Measurements from ENCODE around the gene YJU2.

GRCh38 chr19:4292515-4292914, 45.6 kb downstream of the YJU2 start:
- TF ChIP-seq, protein P1, sequence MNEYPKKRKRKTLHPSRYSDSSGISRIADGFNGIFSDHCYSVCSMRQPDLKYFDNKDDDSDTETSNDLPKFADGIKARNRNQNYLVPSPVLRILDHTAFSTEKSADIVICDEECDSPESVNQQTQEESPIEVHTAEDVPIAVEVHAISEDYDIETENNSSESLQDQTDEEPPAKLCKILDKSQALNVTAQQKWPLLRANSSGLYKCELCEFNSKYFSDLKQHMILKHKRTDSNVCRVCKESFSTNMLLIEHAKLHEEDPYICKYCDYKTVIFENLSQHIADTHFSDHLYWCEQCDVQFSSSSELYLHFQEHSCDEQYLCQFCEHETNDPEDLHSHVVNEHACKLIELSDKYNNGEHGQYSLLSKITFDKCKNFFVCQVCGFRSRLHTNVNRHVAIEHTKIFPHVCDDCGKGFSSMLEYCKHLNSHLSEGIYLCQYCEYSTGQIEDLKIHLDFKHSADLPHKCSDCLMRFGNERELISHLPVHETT (CRISPR knock-in tag; conservative IDR thresholded peaks at IDR 0.05) = no peak
- no peak for TF ChIP-seq ZNF780A (CRISPR knock-in tag; IDR thresholded peaks at IDR 0.05)
- no peak for TF ChIP-seq ZNF274 (CRISPR knock-in tag; IDR thresholded peaks at IDR 0.05)
- no peak for TF ChIP-seq SNAI1 (CRISPR knock-in tag; IDR thresholded peaks at IDR 0.05; ENCODE audit: borderline replicate concordance)
- TF ChIP-seq, protein P2, sequence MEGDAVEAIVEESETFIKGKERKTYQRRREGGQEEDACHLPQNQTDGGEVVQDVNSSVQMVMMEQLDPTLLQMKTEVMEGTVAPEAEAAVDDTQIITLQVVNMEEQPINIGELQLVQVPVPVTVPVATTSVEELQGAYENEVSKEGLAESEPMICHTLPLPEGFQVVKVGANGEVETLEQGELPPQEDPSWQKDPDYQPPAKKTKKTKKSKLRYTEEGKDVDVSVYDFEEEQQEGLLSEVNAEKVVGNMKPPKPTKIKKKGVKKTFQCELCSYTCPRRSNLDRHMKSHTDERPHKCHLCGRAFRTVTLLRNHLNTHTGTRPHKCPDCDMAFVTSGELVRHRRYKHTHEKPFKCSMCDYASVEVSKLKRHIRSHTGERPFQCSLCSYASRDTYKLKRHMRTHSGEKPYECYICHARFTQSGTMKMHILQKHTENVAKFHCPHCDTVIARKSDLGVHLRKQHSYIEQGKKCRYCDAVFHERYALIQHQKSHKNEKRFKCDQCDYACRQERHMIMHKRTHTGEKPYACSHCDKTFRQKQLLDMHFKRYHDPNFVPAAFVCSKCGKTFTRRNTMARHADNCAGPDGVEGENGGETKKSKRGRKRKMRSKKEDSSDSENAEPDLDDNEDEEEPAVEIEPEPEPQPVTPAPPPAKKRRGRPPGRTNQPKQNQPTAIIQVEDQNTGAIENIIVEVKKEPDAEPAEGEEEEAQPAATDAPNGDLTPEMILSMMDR (CRISPR knock-in tag; IDR thresholded peaks at IDR 0.05) = no peak
- no peak for TF ChIP-seq HDAC6 (IDR thresholded peaks at IDR 0.05; ENCODE audit: low read depth, low read length)
- no peak for TF ChIP-seq ZNF598 (CRISPR knock-in tag; IDR thresholded peaks at IDR 0.05; ENCODE audit: borderline replicate concordance)
- TF ChIP-seq THRA (CRISPR knock-in tag; IDR thresholded peaks at IDR 0.05; ENCODE audit: borderline replicate concordance) = no peak
- no peak for TF ChIP-seq IRF9 (CRISPR knock-in tag; IDR thresholded peaks at IDR 0.05; ENCODE audit: borderline replicate concordance)
- no peak for TF ChIP-seq MYC (CRISPR knock-in tag; IDR thresholded peaks at IDR 0.05; ENCODE audit: borderline replicate concordance)
- TF ChIP-seq ZNF496 (CRISPR knock-in tag; IDR thresholded peaks at IDR 0.05; ENCODE audit: insufficient replicate concordance) = no peak
- no peak for TF ChIP-seq FOXP4 (CRISPR knock-in tag; IDR thresholded peaks at IDR 0.05)
- no peak for TF ChIP-seq PHB2 (IDR thresholded peaks at IDR 0.05; ENCODE audit: partially characterized antibody)
- TF ChIP-seq HMGXB4 (CRISPR knock-in tag; IDR thresholded peaks at IDR 0.05; ENCODE audit: borderline replicate concordance in 1 of 2, low read depth in 1 of 2) = no peak
